ENCODE measurements around the gene TBC1D13. TPM values are rescaled to one million over a fixed set of nuclear protein-coding genes. Genes with fewer than 3 reads are reported as not detected.

Gene TBC1D13
- total and polyA plus RNA-seq, 2 of the 4 experiments (the other 2 are of a cell fraction) = 9.1 to 26.4 TPM

DNA sequence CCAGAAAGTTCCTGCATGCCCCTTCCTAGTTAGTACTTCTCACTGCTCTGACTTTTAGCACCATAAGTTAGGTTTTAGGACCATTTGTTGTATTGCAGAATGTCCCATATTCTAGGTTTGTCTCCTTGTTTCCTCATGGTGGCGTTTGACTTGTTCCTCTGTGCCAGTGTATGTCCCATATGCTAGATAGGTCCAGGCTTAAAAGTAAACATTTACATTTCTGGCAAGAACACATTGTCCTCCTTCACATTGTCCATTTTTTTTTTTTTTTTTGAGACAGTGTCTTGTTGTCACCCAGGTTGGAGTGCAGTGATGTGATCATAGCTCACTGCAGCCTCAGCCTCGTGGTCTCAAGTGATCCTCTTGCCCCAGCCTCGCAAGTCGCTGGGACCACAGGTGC lies 15.4 kb downstream of the TBC1D13 start:
- POLR2A ChIA-PET (ENCODE audit: unreplicated experiment) = no interaction called here
- Histone ChIP-seq H3K14ac (replicated peaks; ENCODE audit: low read depth, low read length) (no peak overlapping the region), H3K27ac (ENCODE audit: insufficient read depth, low read length) (no peak overlapping the region), H2AK9ac (replicated peaks; ENCODE audit: low read depth, low read length, poor library complexity) (no peak overlapping the region), H4K5ac (ENCODE audit: low read depth, low read length) (no peak overlapping the region), H2AFZ (replicated peaks; ENCODE audit: low read length, poor library complexity) (no peak overlapping the region), H3K4me1 (ENCODE audit: control insufficient read depth, insufficient read depth, low read length) (no peaks in the 10 kb centered on the region), H3K36me3 (ENCODE audit: control insufficient read depth, insufficient read depth, low read length) (peaks cover 58% of the 10 kb centered on the region), H3K56ac (ENCODE audit: extremely low read depth, insufficient read depth, low read length) (no peak overlapping the region), H4K91ac (ENCODE audit: insufficient read depth, low read depth, low read length) (no peak overlapping the region), H3K27me3 (ENCODE audit: control insufficient read depth, insufficient read depth, low read length) (no peaks in the 10 kb centered on the region), H3K4ac (ENCODE audit: low read depth, low read length) (no peak overlapping the region), H3K9ac (ENCODE audit: low read depth, low read length) (no peak overlapping the region), H3K18ac (ENCODE audit: low read depth, low read length) (no peak overlapping the region), H4K20me1 (ENCODE audit: insufficient read depth, low read length) (no peaks in the 10 kb centered on the region), H3K79me1 (ENCODE audit: low read depth in 1 of 2, low read length in 2 of 2) (0 out of 4 replicates have a peak, but pooled peaks cover 0 to 3% of the 10 kb centered on the region in 2 experiments), H4K8ac (ENCODE audit: low read depth in 2 of 2, low read length in 2 of 2) (no peak overlapping the region), H3K4me3 (ENCODE audit: insufficient read depth, low read depth, low read length) (no peak overlapping the region), H2BK5ac (ENCODE audit: low read depth, low read length, poor library complexity, severe bottlenecking) (no peak overlapping the region), H3K9me3 (ENCODE audit: control insufficient read depth, insufficient read depth, low read length) (no peaks in the 10 kb centered on the region), H2BK20ac (ENCODE audit: low read depth, low read length) (no peak overlapping the region), H3K4me2 (ENCODE audit: low read depth, low read length) (no peak overlapping the region), H2AK5ac (ENCODE audit: low read depth, low read length) (no peak overlapping the region), H3K23ac (ENCODE audit: low read depth, low read length) (no peak overlapping the region), H3K9me1 (ENCODE audit: insufficient read depth, low read length) (no peaks in the 10 kb centered on the region), H2BK15ac (ENCODE audit: low read depth, low read length) (no peak overlapping the region), H2BK120ac (ENCODE audit: low read depth, low read length) (no peak overlapping the region)
- in situ Hi-C loops (cut with MboI; ENCODE audit: low sequenced_read_pairs) (no loop called here), intact Hi-C loops (cut with micrococcal nuclease) (no loop called here), dilution Hi-C loops (cut with HindIII; ENCODE audit: low sequenced_read_pairs, unreplicated experiment) (no loop called here)
- ATAC-seq (ENCODE audit: low read depth) = no peak
- CTCF ChIA-PET = no interaction called here
- TF ChIP-seq, protein P1, sequence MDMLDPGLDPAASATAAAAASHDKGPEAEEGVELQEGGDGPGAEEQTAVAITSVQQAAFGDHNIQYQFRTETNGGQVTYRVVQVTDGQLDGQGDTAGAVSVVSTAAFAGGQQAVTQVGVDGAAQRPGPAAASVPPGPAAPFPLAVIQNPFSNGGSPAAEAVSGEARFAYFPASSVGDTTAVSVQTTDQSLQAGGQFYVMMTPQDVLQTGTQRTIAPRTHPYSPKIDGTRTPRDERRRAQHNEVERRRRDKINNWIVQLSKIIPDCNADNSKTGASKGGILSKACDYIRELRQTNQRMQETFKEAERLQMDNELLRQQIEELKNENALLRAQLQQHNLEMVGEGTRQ (IDR thresholded peaks at IDR 0.05; ENCODE audit: low read depth, low read length) = no peak
- TF ChIP-seq POLR2A (IDR thresholded peaks at IDR 0.05; ENCODE audit: low read depth, low read length) (no peak), MAFK (IDR thresholded peaks at IDR 0.05; ENCODE audit: low read depth, low read length) (no peak), CEBPB (IDR thresholded peaks at IDR 0.05; ENCODE audit: low read depth, low read length) (no peak), FOS (IDR thresholded peaks at IDR 0.05; ENCODE audit: low read depth, low read length) (no peak), NFE2L2 (IDR thresholded peaks at IDR 0.05; ENCODE audit: low read depth, low read length) (no peak), MAZ (IDR thresholded peaks at IDR 0.05; ENCODE audit: borderline replicate concordance, low read depth, low read length) (no peak), SMC3 (IDR thresholded peaks at IDR 0.05; ENCODE audit: low read depth, low read length) (no peak), RAD21 (IDR thresholded peaks at IDR 0.05; ENCODE audit: low read length) (no peak), RCOR1 (IDR thresholded peaks at IDR 0.05; ENCODE audit: insufficient replicate concordance, low read length) (no peak), MXI1 (IDR thresholded peaks at IDR 0.05; ENCODE audit: borderline replicate concordance, low read depth, low read length) (no peak), CHD1 (IDR thresholded peaks at IDR 0.05; ENCODE audit: low read depth, low read length) (no peak), BHLHE40 (IDR thresholded peaks at IDR 0.05; ENCODE audit: low read depth, low read length) (no peak), RFX5 (IDR thresholded peaks at IDR 0.05; ENCODE audit: low read depth, low read length) (no peak)
- TF ChIP-seq, protein P2, sequence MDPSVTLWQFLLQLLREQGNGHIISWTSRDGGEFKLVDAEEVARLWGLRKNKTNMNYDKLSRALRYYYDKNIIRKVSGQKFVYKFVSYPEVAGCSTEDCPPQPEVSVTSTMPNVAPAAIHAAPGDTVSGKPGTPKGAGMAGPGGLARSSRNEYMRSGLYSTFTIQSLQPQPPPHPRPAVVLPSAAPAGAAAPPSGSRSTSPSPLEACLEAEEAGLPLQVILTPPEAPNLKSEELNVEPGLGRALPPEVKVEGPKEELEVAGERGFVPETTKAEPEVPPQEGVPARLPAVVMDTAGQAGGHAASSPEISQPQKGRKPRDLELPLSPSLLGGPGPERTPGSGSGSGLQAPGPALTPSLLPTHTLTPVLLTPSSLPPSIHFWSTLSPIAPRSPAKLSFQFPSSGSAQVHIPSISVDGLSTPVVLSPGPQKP (IDR thresholded peaks at IDR 0.05; ENCODE audit: borderline replicate concordance, low read depth, low read length) = no peak
- no TSS peak for BruUV-seq (replicated peaks)
- WGBS, 2 experiments (ENCODE audit: extremely low coverage in 2 of 2, insufficient read length in 1 of 2) = 83% methylated on average over 3 of the region's 4 CpGs; no CpG with 5 or more reads in 1 of the 2 experiments
- no peak for DNase-seq

Measured in IMR-90 (cell line).